Measurements from ENCODE around the gene TSPAN6.

- no peak for TF ChIP-seq POLR2AphosphoS5 (IDR thresholded peaks at IDR 0.05; ENCODE audit: borderline replicate concordance, low read depth, low read length)
- no peak for TF ChIP-seq EZH2 (IDR thresholded peaks at IDR 0.05)
- no peak for TF ChIP-seq FOXP2 (optimal IDR thresholded peaks at IDR 0.05; ENCODE audit: control extremely low read depth, extremely low read length, insufficient read depth)
These were observed 26.2 kb upstream of the TSPAN6 start for GRCh38 chrX:100662796-100663195.

All from SK-N-MC (cell line).